HepG2 (cell line): ENCODE measurements around the gene GNA12. TPM values are rescaled to one million over a fixed set of nuclear protein-coding genes. Genes with fewer than 3 reads are reported as not detected.

Source experiments
- ATAC-seq: fragments of 200-7000 bp; cut with Tn5 transposase; 3 replicates; pipeline ENCODE4 v1.9.1; 2020; ENCODE audit warnings: mild to moderate bottlenecking, moderate library complexity
- BruUV-seq: library from RNA; stranded (reverse); fragments of 400-500 nt; replicated peaks from 2 replicates; lab custom pipeline; 2021; lab: Mats Ljungman, UMichigan
- CTCF ChIA-PET: fragments of 300-600 bp; formaldehyde crosslinking; extraction: SDS; loops from one replicate; lab custom pipeline; 2021; ENCODE audit warnings: low total read pairs, inconsistent platforms, low intra/inter-chr PET ratio; lab: Yijun Ruan, JAX
- POLR2A ChIA-PET: fragments of 350-600 bp; sonication (Branson Sonifier 250); formaldehyde crosslinking; loops from one replicate; lab custom pipeline; 2020; ENCODE audit warnings: antibody characterized with exemption, inconsistent platforms; lab: Yijun Ruan, JAX
- DNase-seq: peaks from one replicate; pipeline ENCODE4 v3.0.0-alpha.2; 2015; ENCODE audit warnings: low spot score
- FAIRE-seq: peaks from 3 replicates; lab custom pipeline; 2011; peaks lifted over from hg19 to GRCh38; lab: Jason Lieb, UNC
- H2AFZ ChIP-seq: one replicate; pipeline ENCODE4 v1.6.1; 2011; ENCODE audit warnings: low read length, inconsistent platforms
- H3K27ac ChIP-seq: fragments of 300-600 bp; 3 replicates; pipeline ENCODE4 v1.8.0; 2011; ENCODE audit warnings: mixed run types, mild to moderate bottlenecking, mixed read lengths, low read length, inconsistent platforms; ENCODE audit not compliant: insufficient read depth; ENCODE audit errors: extremely low read length
- H3K27me3 ChIP-seq, 2 experiments: fragments of 200-600 bp in 1 of 2; 2 replicates in 1 of 2; 3 replicates in 1 of 2; pipeline versions ENCODE4 v1.6.0 to v1.8.0; 2011; ENCODE audit warnings: low read length in 2 of 2, mild to moderate bottlenecking in 2 of 2, moderate library complexity in 2 of 2, inconsistent platforms in 1 of 2; ENCODE audit not compliant: insufficient read depth in 2 of 2, control insufficient read depth in 1 of 2
- H3K36me3 ChIP-seq, 2 experiments: fragments of 200-600 bp in 1 of 2; replicated peaks in 1 of 2; 2 replicates in 1 of 2; 3 replicates in 1 of 2; pipeline versions ENCODE4 v1.5.1 to v1.8.0; 2011; ENCODE audit warnings: low read length in 2 of 2, inconsistent platforms in 1 of 2; ENCODE audit not compliant: insufficient read depth in 2 of 2, control insufficient read depth in 1 of 2
- H3K4me1 ChIP-seq: 2 replicates; pipeline ENCODE4 v1.5.1; 2012; ENCODE audit warnings: low read length, inconsistent platforms; ENCODE audit not compliant: insufficient read depth
- H3K4me2 ChIP-seq: 2 replicates; pipeline ENCODE4 v1.6.0; 2011; ENCODE audit warnings: low read depth, low read length, inconsistent platforms
- H3K4me3 ChIP-seq, 3 experiments: fragments of 200-600 bp in 1 of 3; sonication (generic), shearing (Covaris generic) in 1 of 3; replicated peaks in 1 of 3; 2 replicates each; pipeline ENCODE4 v1.5.1; 2011 to 2016; ENCODE audit warnings: low read length in 3 of 3, inconsistent platforms in 2 of 3, low read depth in 2 of 3, mild to moderate bottlenecking in 2 of 3, control low read depth in 1 of 3, mixed read lengths in 1 of 3; ENCODE audit not compliant: insufficient read depth in 1 of 3
- H3K79me2 ChIP-seq: one replicate; pipeline ENCODE4 v1.6.1; 2011; ENCODE audit warnings: low read length, inconsistent platforms; ENCODE audit not compliant: insufficient read depth
- H3K9ac ChIP-seq: 2 replicates; pipeline ENCODE4 v1.6.0; 2011; ENCODE audit warnings: mild to moderate bottlenecking, low read depth, low read length, inconsistent platforms; ENCODE audit not compliant: insufficient read depth
- H3K9me3 ChIP-seq: 2 replicates; pipeline ENCODE4 v1.5.1; 2012; ENCODE audit warnings: mild to moderate bottlenecking, low read length
- H4K20me1 ChIP-seq: 2 replicates; pipeline ENCODE4 v1.6.0; 2011; ENCODE audit warnings: inconsistent platforms, mild to moderate bottlenecking, low read length, moderate library complexity; ENCODE audit not compliant: insufficient read depth
- ATAD3A ChIP-seq: sonication (generic); formaldehyde crosslinking; IDR thresholded peaks from 2 replicates; pipeline ENCODE4 v1.4.0; 2020; ENCODE audit warnings: missing genetic modification reagents
- EP300 ChIP-seq, 3 experiments: sonication (generic) in 1 of 3; formaldehyde crosslinking in 1 of 3; IDR thresholded peaks; 2 replicates each; pipeline versions ENCODE4 v1.5.1 to v1.6.1; 2011 to 2020; ENCODE audit warnings: low read depth in 2 of 3, low read length in 2 of 3, borderline replicate concordance in 1 of 3, improper control_type of control experiment in 1 of 3, mild to moderate bottlenecking in 1 of 3, missing genetic modification reagents in 1 of 3, moderate library complexity in 1 of 3
- FIP1L1 ChIP-seq: fragments of 200-400 bp; formaldehyde crosslinking; IDR thresholded peaks from 2 replicates; pipeline ENCODE4 v1.6.1; 2018; ENCODE audit warnings: low read depth, mild to moderate bottlenecking, low read length, moderate library complexity, borderline replicate concordance; ENCODE audit not compliant: insufficient read depth
- IKZF4 ChIP-seq: sonication (generic); formaldehyde crosslinking; IDR thresholded peaks from 2 replicates; pipeline ENCODE4 v1.5.1; 2020; ENCODE audit warnings: borderline replicate concordance, mild to moderate bottlenecking, low read depth, missing genetic modification reagents; ENCODE audit errors: not compliant biosample characterization
- MED8 ChIP-seq: sonication (generic); formaldehyde crosslinking; IDR thresholded peaks from 2 replicates; pipeline ENCODE4 v1.8.1; 2023; ENCODE audit warnings: mild to moderate bottlenecking, missing genetic modification reagents; ENCODE audit not compliant: insufficient replicate concordance
- MZF1 ChIP-seq: sonication (generic); formaldehyde crosslinking; IDR thresholded peaks from 2 replicates; pipeline ENCODE4 v1.8.1; 2023; ENCODE audit warnings: mild to moderate bottlenecking, missing genetic modification reagents, borderline replicate concordance
- NFIC ChIP-seq: IDR thresholded peaks from 2 replicates; pipeline ENCODE4 v1.6.1; 2012; ENCODE audit warnings: mild to moderate bottlenecking, low read length, inconsistent platforms
- RCOR2 ChIP-seq: IDR thresholded peaks from 2 replicates; pipeline ENCODE4 v1.6.1; 2016; ENCODE audit warnings: missing biosample characterization, missing genetic modification reagents
- RERE ChIP-seq: IDR thresholded peaks from 2 replicates; pipeline ENCODE4 v1.6.1; 2016; ENCODE audit warnings: low read depth, missing genetic modification reagents, missing compliant biosample characterization
- SETDB1 ChIP-seq: sonication (generic); formaldehyde crosslinking; IDR thresholded peaks from 2 replicates; pipeline ENCODE4 v1.5.1; 2020; ENCODE audit warnings: missing genetic modification reagents, mild to moderate bottlenecking, borderline replicate concordance
- U2AF1 ChIP-seq: fragments of 200-400 bp; formaldehyde crosslinking; optimal IDR thresholded peaks from 2 replicates; pipeline ENCODE3; 2017; ENCODE audit warnings: mild to moderate bottlenecking, low read depth, low read length
- ZBTB21 ChIP-seq: sonication (generic); formaldehyde crosslinking; IDR thresholded peaks from 2 replicates; pipeline ENCODE4 v1.4.0; 2020; ENCODE audit warnings: missing genetic modification reagents
- ZNF362 ChIP-seq: sonication (generic); formaldehyde crosslinking; IDR thresholded peaks from 2 replicates; pipeline ENCODE4 v1.4.0; 2020; ENCODE audit warnings: missing genetic modification reagents, mild to moderate bottlenecking, borderline replicate concordance
- ZSCAN20 ChIP-seq: sonication (generic); formaldehyde crosslinking; IDR thresholded peaks from 2 replicates; pipeline ENCODE4 v1.4.0; 2020; ENCODE audit warnings: missing genetic modification reagents, mild to moderate bottlenecking, borderline replicate concordance
- WGBS: methylation state at CpG from one replicate; pipeline ENCODE4 v1.1.6; 2017; ENCODE audit warnings: low lambda C conversion rate; 5-methylcytosine and 5-hydroxymethylcytosine counted together
- in situ Hi-C: cut with HindIII; loops from 2 replicates; pipeline ENCODE4 v1.10.0; 2017; ENCODE audit warnings: low pct_unique_long_range_greater_than_20kb; ENCODE audit not compliant: extremely low pct_ligation_motif_present
- intact Hi-C: fragments of 100-400 bp; cut with micrococcal nuclease; formaldehyde crosslinking; loops from one replicate; pipeline ENCODE4 v1.10.0; 2022; ENCODE audit not compliant: unreplicated experiment
- polyA plus RNA-seq, 8 experiments: library from polyadenylated mRNA; depleted of rRNA in 3 of 8; stranded (reverse) in 7 of 8; unstranded in 1 of 8; fragments of >200 nt; fragmentation: Illumina TruSeq in 4 of 8; extraction: Trizol in 4 of 8; gene quantifications; 2 replicates each; pipeline versions ENCODE4 v1.2.1 to v1.2.3, GENCODE V29; 2011 to 2016; ENCODE audit warnings: low read depth in 4 of 8, missing spikeins in 1 of 8, mixed read lengths in 1 of 8; ENCODE audit not compliant: insufficient read depth in 1 of 8
- total RNA-seq, 5 experiments: library from RNA; depleted of rRNA; stranded (reverse); fragments of >200 nt; fragmentation: Illumina TruSeq; extraction: Trizol; gene quantifications; 2 replicates each; pipeline ENCODE4 v1.2.3, GENCODE V29; 2016; ENCODE audit warnings: low read depth in 1 of 5
- TF ChIP-seq, protein P1 (sequence below): sonication (generic); formaldehyde crosslinking; IDR thresholded peaks from 2 replicates; pipeline ENCODE4 v1.9.0; 2021; ENCODE audit warnings: missing genetic modification reagents, mild to moderate bottlenecking, borderline replicate concordance

The GNA12 gene
- total and polyA plus RNA-seq, 2 of the 13 experiments (the other 11 are each of a cell fraction or from before 2014, with no cell fraction given), result 16.2 to 50.9 TPM

GRCh38 chr7:2829040-2829439, 15.1 kb downstream of the GNA12 start:
- Histone ChIP-seq H3K9ac (no peak overlapping the region), H4K20me1 (peaks cover 11% of the 10 kb centered on the region; the same call in 1 of the 2 replicates), H3K36me3 (peaks cover 1 to 12% of the 10 kb centered on the region in 2 experiments; a peak in 2 of 5 replicates), H3K4me3 (no peak overlapping the region), H3K4me1 (peaks cover 89% of the 10 kb centered on the region), H3K4me2 (peak overlapping the region; percentile 40), H3K27me3 (no peaks in the 10 kb centered on the region), H3K9me3 (no peaks in the 10 kb centered on the region), H2AFZ (no peak overlapping the region), H3K27ac (peak overlapping the region; percentile 35), H3K79me2 (peaks cover 91% of the 10 kb centered on the region)
- BruUV-seq, result no TSS peak
- ATAC-seq (peak; percentile 64), DNase-seq (no peak), FAIRE-seq (peak; percentile 72)
- CTCF ChIA-PET, result no interaction called here
- 40% methylated on average over 5 of the region's 5 CpGs for WGBS
- in situ Hi-C loops, result no loop called here
- intact Hi-C loops, result no loop called here
- POLR2A ChIA-PET, result interaction anchor here (0.7 kb wide), 1 partner anchor 24 kb away, joined by 3 read pairs; no protein-coding TSS in a partner anchor
- TF ChIP-seq NFIC, result no peak
- peak in 1 of 2 experiments; percentile 36; a peak in 1 of 4 replicates for TF ChIP-seq EP300 (IDR thresholded peaks at IDR 0.05; ENCODE audit: low read depth in 2 of 2, low read length in 2 of 2)
- no peak for TF ChIP-seq EP300 (CRISPR knock-in tag; IDR thresholded peaks at IDR 0.05; ENCODE audit: borderline replicate concordance)
- TF ChIP-seq FIP1L1, result no peak
- TF ChIP-seq U2AF1, result no peak
- TF ChIP-seq RCOR2, result no peak
- TF ChIP-seq SETDB1 (CRISPR knock-in tag), result no peak
- peak; percentile 40; the same call in 1 of the 2 replicates for TF ChIP-seq ZNF362 (CRISPR knock-in tag)
- TF ChIP-seq MED8 (CRISPR knock-in tag), result no peak
- no peak for TF ChIP-seq MZF1 (CRISPR knock-in tag)
- no peak for TF ChIP-seq RERE (CRISPR knock-in tag)
- TF ChIP-seq ZBTB21 (CRISPR knock-in tag), result no peak
- TF ChIP-seq, protein P1, sequence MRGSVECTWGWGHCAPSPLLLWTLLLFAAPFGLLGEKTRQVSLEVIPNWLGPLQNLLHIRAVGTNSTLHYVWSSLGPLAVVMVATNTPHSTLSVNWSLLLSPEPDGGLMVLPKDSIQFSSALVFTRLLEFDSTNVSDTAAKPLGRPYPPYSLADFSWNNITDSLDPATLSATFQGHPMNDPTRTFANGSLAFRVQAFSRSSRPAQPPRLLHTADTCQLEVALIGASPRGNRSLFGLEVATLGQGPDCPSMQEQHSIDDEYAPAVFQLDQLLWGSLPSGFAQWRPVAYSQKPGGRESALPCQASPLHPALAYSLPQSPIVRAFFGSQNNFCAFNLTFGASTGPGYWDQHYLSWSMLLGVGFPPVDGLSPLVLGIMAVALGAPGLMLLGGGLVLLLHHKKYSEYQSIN (CRISPR knock-in tag), result no peak
- no peak for TF ChIP-seq IKZF4 (CRISPR knock-in tag)
- TF ChIP-seq ZSCAN20, result no peak
- TF ChIP-seq ATAD3A, result no peak
